22Rv1 (cell line): ENCODE results near the gene FAM200B.

Source experiments
- CTCF ChIP-seq: fragments of 450-650 bp; IDR thresholded peaks from 2 replicates; pipeline ENCODE4 v1.5.1; 2017; ENCODE audit warnings: mild to moderate bottlenecking
- ZFX ChIP-seq: fragments of 450-650 bp; IDR thresholded peaks from 2 replicates; pipeline ENCODE4 v1.6.1; 2017; ENCODE audit warnings: antibody characterized with exemption, borderline replicate concordance

- no peak for TF ChIP-seq CTCF
- TF ChIP-seq ZFX = no peak
Measured at GRCh38 chr4:15674046-15674445, 7.6 kb upstream of the FAM200B start.
